Measurements from ENCODE around the gene DIMT1. TPM values are rescaled to one million over a fixed set of nuclear protein-coding genes. Genes with fewer than 3 reads are reported as not detected.

The DIMT1 gene
- total and polyA plus RNA-seq, 9 donors, result 18.7 to 26.3 (median 22.8) TPM

DNA sequence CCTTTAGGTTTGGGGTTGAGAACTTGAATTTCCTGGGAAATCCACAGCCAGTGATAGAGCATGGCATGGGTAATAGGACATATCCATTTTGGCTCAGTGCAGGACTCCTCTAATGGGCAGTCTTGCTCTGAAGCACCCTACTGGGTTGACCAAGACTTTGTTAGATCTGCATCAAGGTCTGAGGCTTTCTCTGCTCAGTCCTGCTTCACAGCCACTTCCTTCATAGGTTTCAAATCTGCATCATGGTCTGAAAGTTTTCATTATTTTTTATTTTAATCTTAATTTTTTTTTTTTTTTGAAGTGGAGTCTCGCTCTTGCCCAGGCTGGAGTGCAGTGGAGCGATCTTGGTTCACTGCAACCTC is 61.2 kb downstream of the DIMT1 start:
- Histone ChIP-seq H3K27me3 (ENCODE audit: control insufficient read depth, insufficient read depth, low read length) (no peaks in the 10 kb centered on the region), H3K9me3 (replicated peaks; ENCODE audit: control insufficient read depth, low read depth, low read length) (no peaks in the 10 kb centered on the region), H3K4me3 (ENCODE audit: low read length) (no peak overlapping the region), H3K4me1 (ENCODE audit: control insufficient read depth, insufficient read depth, low read length) (no peaks in the 10 kb centered on the region), H3K36me3 (ENCODE audit: control insufficient read depth, insufficient read depth, low read length) (no peaks in the 10 kb centered on the region), H3K27ac (ENCODE audit: low read length) (no peak overlapping the region)
- WGBS (ENCODE audit: insufficient coverage), result no CpG with 5 or more reads among the region's 2 CpGs
- no peak for DNase-seq

DNA sequence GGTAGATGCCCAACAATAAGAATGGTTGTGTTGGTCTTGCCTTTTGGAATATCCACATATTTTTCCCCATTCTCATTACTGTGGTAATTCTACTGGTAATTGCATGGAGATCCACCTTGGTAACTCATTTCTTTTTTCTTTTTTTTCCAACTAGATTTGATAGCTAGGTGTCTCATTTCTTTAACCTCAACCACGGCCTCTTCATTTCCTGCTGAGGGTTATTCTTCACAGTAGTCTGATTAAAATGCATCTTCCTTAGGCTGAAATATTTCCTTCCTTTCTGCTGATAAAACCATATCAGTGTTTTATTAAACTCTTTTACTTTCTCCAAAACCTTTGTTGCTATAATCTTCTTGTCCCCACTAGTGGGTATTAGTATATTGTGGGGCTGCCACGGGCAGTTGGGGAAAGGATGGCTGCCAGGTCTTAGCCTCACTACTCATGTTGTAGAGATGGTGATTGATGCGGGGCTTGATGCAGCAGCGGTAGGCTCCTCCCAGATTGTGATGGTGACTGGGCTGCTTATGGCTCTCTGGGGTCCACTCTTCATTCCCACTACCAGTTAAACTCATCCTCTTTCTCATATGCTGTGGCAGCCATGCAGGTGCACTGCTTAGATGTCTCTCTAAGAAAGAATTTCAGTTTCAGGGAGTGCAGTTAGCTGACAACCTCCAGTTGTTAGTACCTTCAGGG is 61.8 kb downstream of the DIMT1 start:
- DNase-seq, result no peak
- H3K27ac ChIP-seq (ENCODE audit: low read length), result no peak overlapping the region
- WGBS (ENCODE audit: insufficient coverage), result no CpG with 5 or more reads among the region's 4 CpGs
- H3K36me3 ChIP-seq (ENCODE audit: control insufficient read depth, insufficient read depth, low read length), result no peaks in the 10 kb centered on the region
- no peak overlapping the region for H3K4me3 ChIP-seq (ENCODE audit: low read length)
- H3K9me3 ChIP-seq (replicated peaks; ENCODE audit: control insufficient read depth, low read depth, low read length), result no peaks in the 10 kb centered on the region
- no peaks in the 10 kb centered on the region for H3K4me1 ChIP-seq (ENCODE audit: control insufficient read depth, insufficient read depth, low read length)
- H3K27me3 ChIP-seq (ENCODE audit: control insufficient read depth, insufficient read depth, low read length), result no peaks in the 10 kb centered on the region

DNA sequence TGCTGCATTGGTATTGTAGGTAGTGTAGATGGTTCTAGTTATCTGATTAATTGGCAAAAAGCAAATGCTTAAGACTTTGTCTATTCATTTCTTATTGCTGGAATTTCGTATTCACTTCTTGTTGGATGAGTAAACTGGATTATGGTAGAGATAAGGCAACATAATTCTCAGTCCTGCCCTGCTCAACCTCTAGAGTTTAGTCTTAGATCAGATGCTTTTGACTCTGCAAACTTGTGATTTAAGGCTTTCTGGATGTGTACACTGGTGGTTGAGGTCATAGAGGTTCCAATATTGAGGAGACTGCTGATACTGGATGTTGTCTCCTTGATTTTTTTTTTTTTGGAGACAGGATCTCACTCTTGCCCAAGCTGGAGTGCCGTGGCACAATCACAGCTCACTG is 62.7 kb downstream of the DIMT1 start:
- H3K4me1 ChIP-seq (ENCODE audit: control insufficient read depth, insufficient read depth, low read length), result no peaks in the 10 kb centered on the region
- no CpG with 5 or more reads among the region's 2 CpGs for WGBS (ENCODE audit: insufficient coverage)
- no peak for DNase-seq

DNA sequence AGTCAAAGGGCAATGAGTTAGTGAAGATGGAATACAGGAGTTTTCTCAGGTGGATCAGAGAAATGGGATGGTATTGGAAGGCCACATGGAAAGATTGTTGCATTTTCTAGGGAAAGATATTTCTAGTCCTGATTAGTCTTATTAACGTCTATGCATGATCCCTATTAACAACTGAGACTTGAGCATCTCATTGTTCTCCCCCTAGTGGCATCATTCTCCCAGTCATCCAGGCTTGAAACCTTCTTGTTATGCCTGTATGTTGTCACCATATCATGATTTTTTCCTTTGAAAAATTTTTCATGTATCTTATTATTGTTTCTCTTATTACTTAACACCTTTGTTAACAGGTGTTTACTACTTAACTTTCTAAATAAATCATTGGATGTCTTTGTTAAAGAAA is 63.3 kb downstream of the DIMT1 start:
- Histone ChIP-seq H3K4me3 (ENCODE audit: low read length) (no peak overlapping the region), H3K4me1 (ENCODE audit: control insufficient read depth, insufficient read depth, low read length) (no peaks in the 10 kb centered on the region), H3K9me3 (replicated peaks; ENCODE audit: control insufficient read depth, low read depth, low read length) (no peaks in the 10 kb centered on the region), H3K27me3 (ENCODE audit: control insufficient read depth, insufficient read depth, low read length) (no peaks in the 10 kb centered on the region), H3K27ac (ENCODE audit: low read length) (no peak overlapping the region), H3K36me3 (ENCODE audit: control insufficient read depth, insufficient read depth, low read length) (no peaks in the 10 kb centered on the region)
- no CpG with 5 or more reads among the region's 1 CpG for WGBS (ENCODE audit: insufficient coverage)
- DNase-seq, result no peak

More for the DNA sequence above, 62.7 kb downstream of the DIMT1 start:
- H3K4me3 ChIP-seq (ENCODE audit: low read length), result no peak overlapping the region
- no peaks in the 10 kb centered on the region for H3K36me3 ChIP-seq (ENCODE audit: control insufficient read depth, insufficient read depth, low read length)
- H3K27ac ChIP-seq (ENCODE audit: low read length), result no peak overlapping the region
- H3K27me3 ChIP-seq (ENCODE audit: control insufficient read depth, insufficient read depth, low read length), result no peaks in the 10 kb centered on the region
- no peaks in the 10 kb centered on the region for H3K9me3 ChIP-seq (replicated peaks; ENCODE audit: control insufficient read depth, low read depth, low read length)

Other genes starting within 250 kb of the DIMT1 start
- gene KIF2A, start 97.7 kb downstream of the DIMT1 start, total RNA-seq, result 37.0 TPM
- 10 to 100 TPM; 20.9 to 41.9 (median 36.5) TPM for gene KIF2A, start 97.7 kb downstream of the DIMT1 start, polyA plus RNA-seq (ENCODE audit: insufficient read depth in 1 of 8, insufficient read length in 8 of 8, low replicate concordance in 1 of 8)
- gene IPO11, start 8.9 kb upstream of the DIMT1 start, total RNA-seq, result 21.6 TPM
- 10 to 100 TPM; 20.0 to 27.7 (median 22.5) TPM for gene IPO11, start 8.9 kb upstream of the DIMT1 start, polyA plus RNA-seq (ENCODE audit: insufficient read depth in 1 of 8, insufficient read length in 8 of 8, low replicate concordance in 1 of 8)
- gene LRRC70, start 174.9 kb upstream of the DIMT1 start, total RNA-seq, result 5.8 TPM
- gene LRRC70, start 174.9 kb upstream of the DIMT1 start, polyA plus RNA-seq (ENCODE audit: insufficient read depth in 1 of 8, insufficient read length in 8 of 8, low replicate concordance in 1 of 8), result 1 to 10 TPM; 3.3 to 4.7 (median 4.0) TPM

Measured in muscle of leg (tissue), 11 donors.